ENCODE data around the gene SLC11A2.
"Not testable (repeated sequence)": the region's sequence is repeated elsewhere in the genome, so short reads cannot be mapped to it uniquely, and the experiment has no call there.

DNA sequence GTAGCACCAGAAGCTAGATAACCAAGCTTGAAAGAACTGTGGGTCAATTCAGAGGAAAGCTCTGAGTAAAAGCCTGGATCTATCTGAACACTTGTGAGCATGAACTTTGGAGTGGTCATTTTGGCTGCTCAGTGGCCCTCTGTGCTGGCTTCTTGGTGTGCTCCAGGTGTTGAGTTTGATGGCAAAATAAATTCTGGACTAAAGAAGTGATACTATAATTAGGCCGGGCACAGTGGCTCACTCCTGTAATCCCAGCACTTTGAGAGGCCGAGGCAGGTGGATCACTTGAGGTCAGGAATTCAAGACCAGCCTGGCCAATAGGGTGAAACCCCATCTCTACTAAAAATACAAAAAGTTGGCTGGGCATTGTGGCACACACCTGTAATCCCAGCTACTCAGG, 71.4 kb downstream of the SLC11A2 start:
- TF ChIP-seq CTCF (conservative IDR thresholded peaks at IDR 0.05; ENCODE audit: low read depth, low read length); SMC3 (IDR thresholded peaks at IDR 0.05; ENCODE audit: low read depth, low read length); RCOR1 (IDR thresholded peaks at IDR 0.05; ENCODE audit: insufficient replicate concordance, low read length); CEBPB (IDR thresholded peaks at IDR 0.05; ENCODE audit: low read depth, low read length); MXI1 (IDR thresholded peaks at IDR 0.05; ENCODE audit: borderline replicate concordance, low read depth, low read length); RAD21 (IDR thresholded peaks at IDR 0.05; ENCODE audit: low read length); POLR2A (IDR thresholded peaks at IDR 0.05; ENCODE audit: low read depth, low read length); MAFK (IDR thresholded peaks at IDR 0.05; ENCODE audit: low read depth, low read length); RFX5 (IDR thresholded peaks at IDR 0.05; ENCODE audit: low read depth, low read length); FOS (IDR thresholded peaks at IDR 0.05; ENCODE audit: low read depth, low read length): not testable (repeated sequence)
